ENCODE data around the gene CHRNA7. TPM values are rescaled to one million over a fixed set of nuclear protein-coding genes. Genes with fewer than 3 reads are reported as not detected.

CHRNA7 gene
- polyA plus RNA-seq, 3 donors = 1.2 to 2.6 (median 1.8) TPM

DNA sequence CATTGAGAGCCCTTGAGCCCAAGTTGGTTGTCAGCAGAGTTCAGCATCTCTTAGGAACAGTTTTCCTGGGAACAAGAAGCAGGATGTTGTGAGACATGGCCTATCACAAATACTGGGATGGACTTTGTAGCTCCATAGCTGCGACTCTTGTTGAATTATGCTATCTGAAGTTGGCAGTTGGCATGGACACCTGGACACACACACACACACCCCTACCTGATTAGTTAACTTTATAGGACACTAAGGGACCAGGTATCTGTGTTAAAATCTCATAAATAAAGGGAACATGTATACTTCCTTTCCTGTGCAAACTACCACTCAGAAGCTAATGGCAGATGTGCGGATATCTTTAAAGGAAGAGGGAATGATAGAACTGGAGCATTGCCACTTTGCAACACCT is 10.2 kb upstream of the CHRNA7 start:
- Histone ChIP-seq H3K27ac (ENCODE audit: low read depth in 1 of 2, low read length in 2 of 2) (no peak overlapping the region), H3K9ac (ENCODE audit: insufficient read depth, low read length, poor library complexity, severe bottlenecking) (no peak overlapping the region), H3K27me3 (ENCODE audit: control insufficient read depth in 2 of 2, insufficient read depth in 2 of 2, low read length in 2 of 2) (no peaks in the 10 kb centered on the region), H2AFZ (ENCODE audit: insufficient read depth, low read depth, low read length, poor library complexity, severe bottlenecking) (no peak overlapping the region), H3K9me3 (replicated peaks in 1 of 2; ENCODE audit: control insufficient read depth in 1 of 2, insufficient read depth in 1 of 2, low read length in 2 of 2) (no peaks in the 10 kb centered on the region), H3K4me3 (replicated peaks in 1 of 3; ENCODE audit: low read depth in 2 of 3, low read length in 3 of 3) (no peak overlapping the region), H4K20me1 (ENCODE audit: insufficient read depth, low read length) (no peaks in the 10 kb centered on the region), H3K79me2 (ENCODE audit: insufficient read depth, low read length) (no peaks in the 10 kb centered on the region), H3K4me1 (ENCODE audit: control insufficient read depth in 1 of 2, insufficient read depth in 2 of 2, low read length in 2 of 2) (no peaks in the 10 kb centered on the region), H3K36me3 (replicated peaks in 1 of 2; ENCODE audit: control insufficient read depth in 1 of 2, insufficient read depth in 2 of 2, low read length in 2 of 2) (no peaks in the 10 kb centered on the region), H3K4me2 (replicated peaks; ENCODE audit: extremely low read depth, low read length, poor library complexity, severe bottlenecking) (no peak overlapping the region)
- Mint-ChIP-seq H3K4me3 (no peak overlapping the region), H3K27me3 (ENCODE audit: low read depth in 3 of 3) (peaks cover 0 to 7% (median 4%) of the 10 kb centered on the region in 3 donors), H3K9me3 (no peaks in the 10 kb centered on the region), H3K36me3 (no peaks in the 10 kb centered on the region), H3K27ac (no peak overlapping the region), H3K4me1 (no peaks in the 10 kb centered on the region)
- no peak for DNase-seq
- WGBS (ENCODE audit: insufficient coverage) = no CpG with 5 or more reads among the region's 2 CpGs
- intact Hi-C loops (cut with micrococcal nuclease) = no loop called here
- TF ChIP-seq, protein P1, sequence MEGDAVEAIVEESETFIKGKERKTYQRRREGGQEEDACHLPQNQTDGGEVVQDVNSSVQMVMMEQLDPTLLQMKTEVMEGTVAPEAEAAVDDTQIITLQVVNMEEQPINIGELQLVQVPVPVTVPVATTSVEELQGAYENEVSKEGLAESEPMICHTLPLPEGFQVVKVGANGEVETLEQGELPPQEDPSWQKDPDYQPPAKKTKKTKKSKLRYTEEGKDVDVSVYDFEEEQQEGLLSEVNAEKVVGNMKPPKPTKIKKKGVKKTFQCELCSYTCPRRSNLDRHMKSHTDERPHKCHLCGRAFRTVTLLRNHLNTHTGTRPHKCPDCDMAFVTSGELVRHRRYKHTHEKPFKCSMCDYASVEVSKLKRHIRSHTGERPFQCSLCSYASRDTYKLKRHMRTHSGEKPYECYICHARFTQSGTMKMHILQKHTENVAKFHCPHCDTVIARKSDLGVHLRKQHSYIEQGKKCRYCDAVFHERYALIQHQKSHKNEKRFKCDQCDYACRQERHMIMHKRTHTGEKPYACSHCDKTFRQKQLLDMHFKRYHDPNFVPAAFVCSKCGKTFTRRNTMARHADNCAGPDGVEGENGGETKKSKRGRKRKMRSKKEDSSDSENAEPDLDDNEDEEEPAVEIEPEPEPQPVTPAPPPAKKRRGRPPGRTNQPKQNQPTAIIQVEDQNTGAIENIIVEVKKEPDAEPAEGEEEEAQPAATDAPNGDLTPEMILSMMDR (IDR thresholded peaks at IDR 0.05) = no peak

DNA sequence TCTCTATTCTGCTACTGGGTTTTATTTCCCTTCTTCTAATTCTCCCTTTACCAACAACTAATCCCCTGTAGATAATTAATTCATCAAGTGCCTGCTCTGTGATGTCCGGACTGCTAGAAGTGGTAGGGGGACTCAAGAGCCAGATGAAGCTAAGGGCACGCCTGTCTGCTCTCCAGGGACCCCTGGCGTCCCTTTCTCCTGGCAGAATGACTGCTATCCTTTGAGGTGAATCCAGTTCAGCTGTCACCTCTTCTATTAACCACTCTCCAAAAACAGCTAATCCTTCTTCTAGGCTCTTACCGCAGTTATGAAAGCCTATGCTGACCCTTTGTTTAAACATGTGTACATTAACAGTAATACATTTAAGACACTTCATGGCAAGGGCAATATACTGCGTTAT is 1.4 kb upstream of the CHRNA7 start:
- no peak overlapping the region for H3K4me3 ChIP-seq (replicated peaks in 1 of 3; ENCODE audit: low read depth in 2 of 3, low read length in 3 of 3)
- no peak overlapping the region for H2AFZ ChIP-seq (ENCODE audit: insufficient read depth, low read depth, low read length, poor library complexity, severe bottlenecking)
- H3K4me3 Mint-ChIP-seq = peak overlapping the region in 1 of 2 donors; percentile 72
- no peak overlapping the region for H3K9ac ChIP-seq (ENCODE audit: insufficient read depth, low read length, poor library complexity, severe bottlenecking)
- no peak overlapping the region for H3K27ac Mint-ChIP-seq
- WGBS (ENCODE audit: insufficient coverage) = 6% methylated on average over 3 of the region's 5 CpGs
- peaks cover 0 to 20% of the 10 kb centered on the region in 2 donors for H3K9me3 ChIP-seq (replicated peaks in 1 of 2; ENCODE audit: control insufficient read depth in 1 of 2, insufficient read depth in 1 of 2, low read length in 2 of 2)
- no peak for DNase-seq
- H3K4me2 ChIP-seq (replicated peaks; ENCODE audit: extremely low read depth, low read length, poor library complexity, severe bottlenecking) = no peak overlapping the region
- peaks cover 11% of the 10 kb centered on the region for H3K4me1 Mint-ChIP-seq
- H4K20me1 ChIP-seq (ENCODE audit: insufficient read depth, low read length) = no peaks in the 10 kb centered on the region
- no peaks in the 10 kb centered on the region for H3K36me3 ChIP-seq (replicated peaks in 1 of 2; ENCODE audit: control insufficient read depth in 1 of 2, insufficient read depth in 2 of 2, low read length in 2 of 2)
- no peaks in the 10 kb centered on the region for H3K36me3 Mint-ChIP-seq
- H3K27me3 ChIP-seq (ENCODE audit: control insufficient read depth in 2 of 2, insufficient read depth in 2 of 2, low read length in 2 of 2) = peaks cover 39 to 56% of the 10 kb centered on the region in 2 donors
- H3K27ac ChIP-seq (ENCODE audit: low read depth in 1 of 2, low read length in 2 of 2) = no peak overlapping the region
- H3K4me1 ChIP-seq (ENCODE audit: control insufficient read depth in 1 of 2, insufficient read depth in 2 of 2, low read length in 2 of 2) = peaks cover 9 to 15% of the 10 kb centered on the region in 2 donors
- TF ChIP-seq, protein P1 (IDR thresholded peaks at IDR 0.05) = no peak
- peaks cover 47 to 62% (median 48%) of the 10 kb centered on the region in 3 donors for H3K27me3 Mint-ChIP-seq (ENCODE audit: low read depth in 3 of 3)
- H3K9me3 Mint-ChIP-seq = peaks cover 0 to 8% (median 2%) of the 10 kb centered on the region in 7 donors
- no peaks in the 10 kb centered on the region for H3K79me2 ChIP-seq (ENCODE audit: insufficient read depth, low read length)
- intact Hi-C loops (cut with micrococcal nuclease) = no loop called here
